Prostate gland (tissue), 2 donors: ENCODE measurements around the gene SKIC8.

Experiments
- POLR2A ChIP-seq: fragments of 450-650 bp; IDR thresholded peaks from one replicate; pipeline ENCODE4 v1.6.1; 2016; ENCODE audit warnings: antibody characterized with exemption, mild to moderate bottlenecking
- POLR2AphosphoS5 ChIP-seq: sonication (generic); formaldehyde crosslinking; IDR thresholded peaks from one replicate; pipeline ENCODE4 v1.6.1; 2017; ENCODE audit warnings: antibody characterized with exemption
- TF ChIP-seq, protein P1 (sequence below), 4 experiments: fragments of 200-600 bp in 2 of 4; fragments of 450-650 bp in 2 of 4; sonication (generic) in 2 of 4; IDR thresholded peaks; 1 replicate in 3 of 4; 2 replicates in 1 of 4; pipeline ENCODE4 v1.5.1; 2016 to 2019; ENCODE audit warnings: antibody characterized with exemption in 4 of 4, mild to moderate bottlenecking in 2 of 4, moderate library complexity in 2 of 4

DNA sequence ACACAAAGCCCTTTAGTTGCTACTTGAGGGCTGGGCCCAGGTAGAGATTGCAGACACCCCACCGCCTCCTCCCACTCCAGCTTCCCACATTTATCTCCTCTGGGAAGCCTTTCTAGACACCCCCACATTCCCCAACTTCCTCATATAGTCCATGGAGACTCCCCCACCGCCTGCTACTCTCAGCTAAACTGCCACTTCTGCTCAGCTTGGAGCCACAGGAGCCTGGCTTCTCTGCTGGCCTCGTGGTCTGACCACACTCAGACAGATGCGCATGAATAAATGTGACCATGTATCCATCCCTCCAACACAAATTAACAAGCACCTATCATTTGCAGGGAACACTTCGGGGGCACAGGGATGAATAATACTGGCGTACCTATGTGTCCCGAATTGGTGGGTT lies 54.5 kb downstream of the SKIC8 start:
- TF ChIP-seq, protein P1, sequence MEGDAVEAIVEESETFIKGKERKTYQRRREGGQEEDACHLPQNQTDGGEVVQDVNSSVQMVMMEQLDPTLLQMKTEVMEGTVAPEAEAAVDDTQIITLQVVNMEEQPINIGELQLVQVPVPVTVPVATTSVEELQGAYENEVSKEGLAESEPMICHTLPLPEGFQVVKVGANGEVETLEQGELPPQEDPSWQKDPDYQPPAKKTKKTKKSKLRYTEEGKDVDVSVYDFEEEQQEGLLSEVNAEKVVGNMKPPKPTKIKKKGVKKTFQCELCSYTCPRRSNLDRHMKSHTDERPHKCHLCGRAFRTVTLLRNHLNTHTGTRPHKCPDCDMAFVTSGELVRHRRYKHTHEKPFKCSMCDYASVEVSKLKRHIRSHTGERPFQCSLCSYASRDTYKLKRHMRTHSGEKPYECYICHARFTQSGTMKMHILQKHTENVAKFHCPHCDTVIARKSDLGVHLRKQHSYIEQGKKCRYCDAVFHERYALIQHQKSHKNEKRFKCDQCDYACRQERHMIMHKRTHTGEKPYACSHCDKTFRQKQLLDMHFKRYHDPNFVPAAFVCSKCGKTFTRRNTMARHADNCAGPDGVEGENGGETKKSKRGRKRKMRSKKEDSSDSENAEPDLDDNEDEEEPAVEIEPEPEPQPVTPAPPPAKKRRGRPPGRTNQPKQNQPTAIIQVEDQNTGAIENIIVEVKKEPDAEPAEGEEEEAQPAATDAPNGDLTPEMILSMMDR (IDR thresholded peaks at IDR 0.05): no peak
- no peak for TF ChIP-seq POLR2A
- TF ChIP-seq POLR2AphosphoS5: no peak
